HG03378 (cell line): ENCODE results near the gene IGF2BP3.
A peak's percentile ranks its signal among the peaks of the same experiment; 100 is the strongest.
"Not testable (repeated sequence)": the region's sequence is repeated elsewhere in the genome, so short reads cannot be mapped to it uniquely, and the experiment has no call there.

Experiments
- ATAC-seq: cut with Tn5 transposase; IDR thresholded peaks from one replicate; pipeline ENCODE4 v1.9.1; 2021; ENCODE audit warnings: mild to moderate bottlenecking, moderate library complexity; ENCODE audit not compliant: unreplicated experiment

IGF2BP3 gene

GRCh38 chr7:23470330-23471105 is at the start of gene IGF2BP3:
Gene IGF2BP3 (minus strand): TSS chr7:23470491. CDS start chr7:23470110, 381 bp downstream.
- ATAC-seq, result no peak

- no peak for ATAC-seq
These were observed 44.5 kb upstream of the IGF2BP3 start for GRCh38 chr7:23514755-23515154.

- ATAC-seq, result not testable (repeated sequence)
These were observed 43.5 kb upstream of the IGF2BP3 start for GRCh38 chr7:23513746-23514145.

GRCh38 chr7:23494009-23494408 is 23.7 kb upstream of the IGF2BP3 start:
- ATAC-seq, result no peak

- ATAC-seq, result no peak
These were observed 21.2 kb upstream of the IGF2BP3 start for GRCh38 chr7:23491502-23491901.

- ATAC-seq, result no peak
These were observed 20.3 kb upstream of the IGF2BP3 start for GRCh38 chr7:23490357-23491135.

GRCh38 chr7:23488714-23489113 is 18.4 kb upstream of the IGF2BP3 start:
- not testable (repeated sequence) for ATAC-seq

GRCh38 chr7:23487670-23488069 is 17.4 kb upstream of the IGF2BP3 start:
- ATAC-seq, result no peak

- ATAC-seq, result no peak
These were observed 15.9 kb upstream of the IGF2BP3 start for GRCh38 chr7:23486002-23486773.

- no peak for ATAC-seq
These were observed 12.4 kb upstream of the IGF2BP3 start for GRCh38 chr7:23482686-23483085.

- ATAC-seq, result no peak
These were observed 7.9 kb upstream of the IGF2BP3 start for GRCh38 chr7:23477962-23478866.

- no peak for ATAC-seq
These were observed 6.8 kb upstream of the IGF2BP3 start for GRCh38 chr7:23477157-23477499.

- no peak for ATAC-seq
These were observed 6.2 kb upstream of the IGF2BP3 start for GRCh38 chr7:23476286-23477156.

- ATAC-seq, result no peak
These were observed 5.2 kb upstream of the IGF2BP3 start for GRCh38 chr7:23475576-23475839.

- ATAC-seq, result no peak
These were observed 4.7 kb upstream of the IGF2BP3 start for GRCh38 chr7:23474829-23475575.

GRCh38 chr7:23474094-23474828 is 4.0 kb upstream of the IGF2BP3 start:
- peak; percentile 59 for ATAC-seq

GRCh38 chr7:23473844-23474093 is 3.5 kb upstream of the IGF2BP3 start:
- no peak for ATAC-seq

GRCh38 chr7:23472956-23473843 is 2.9 kb upstream of the IGF2BP3 start:
- no peak for ATAC-seq
